ENCODE results near the gene PSMB3. TPM values are rescaled to one million over a fixed set of nuclear protein-coding genes. Genes with fewer than 3 reads are reported as not detected.

The PSMB3 gene
- total RNA-seq, 1 experiment from 2014 or later: 346 TPM

- no TSS peak for BruUV-seq (replicated peaks)
- CTCF ChIA-PET: no interaction called here
These were observed 13.9 kb upstream of the PSMB3 start for GRCh38 chr17:38738686-38739085.

GRCh38 chr17:38739305-38739704, 13.2 kb upstream of the PSMB3 start:
- BruUV-seq (replicated peaks): no TSS peak
- no peak for TF ChIP-seq SP1 (IDR thresholded peaks at IDR 0.05; ENCODE audit: low read depth)
- TF ChIP-seq POLR2A (IDR thresholded peaks at IDR 0.05; ENCODE audit: borderline replicate concordance, extremely low read depth, insufficient read depth, insufficient read length): no peak
- TF ChIP-seq TCF7L2 (IDR thresholded peaks at IDR 0.05; ENCODE audit: borderline replicate concordance, extremely low read depth, insufficient read depth, insufficient read length): no peak
- no peak for TF ChIP-seq POLR2AphosphoS5 (IDR thresholded peaks at IDR 0.05; ENCODE audit: low read depth, low read length)
- TF ChIP-seq FOSL1 (IDR thresholded peaks at IDR 0.05; ENCODE audit: low read depth): no peak
- TF ChIP-seq YY1 (IDR thresholded peaks at IDR 0.05; ENCODE audit: extremely low read depth, insufficient replicate concordance, low read depth, low read length): no peak
- TF ChIP-seq EGR1 (IDR thresholded peaks at IDR 0.05; ENCODE audit: low read depth): no peak
- TF ChIP-seq JUND (IDR thresholded peaks at IDR 0.05): no peak
- no peak for TF ChIP-seq MAX (IDR thresholded peaks at IDR 0.05)
- no peak for TF ChIP-seq REST (IDR thresholded peaks at IDR 0.05; ENCODE audit: low read depth)
- TF ChIP-seq CEBPB (IDR thresholded peaks at IDR 0.05; ENCODE audit: low read depth): no peak
- TF ChIP-seq RAD21 (IDR thresholded peaks at IDR 0.05; ENCODE audit: low read depth): no peak
- no peak for TF ChIP-seq ZFX (IDR thresholded peaks at IDR 0.05)
- no peak for TF ChIP-seq ZBTB33 (IDR thresholded peaks at IDR 0.05; ENCODE audit: extremely low read depth, insufficient replicate concordance, low read length)

More at GRCh38 chr17:38738686-38739085, 13.9 kb upstream of the PSMB3 start:
- ChIA-PET POLR2A (no interaction called here), RAD21 (ENCODE audit: low non-redundant PET in 1 of 2, low total read pairs in 2 of 2, uncharacterized antibody in 2 of 2, unreplicated experiment in 2 of 2) (no interaction called here)
- intact Hi-C loops (cut with micrococcal nuclease): loop anchor here (10.0 kb wide), 1 partner anchor 416 kb away; the partner anchor contains the start of gene PLXDC1
- no peak overlapping the region for H3K4me3 ChIP-seq (replicated peaks in 1 of 2; ENCODE audit: low read depth in 1 of 2, low read length in 2 of 2)
- DNase-seq (ENCODE audit: low read depth, low spot score) (no peak), ATAC-seq (no peak)
- H3K4me1 ChIP-seq (ENCODE audit: control insufficient read depth in 1 of 2, insufficient read depth in 2 of 2, low read length in 2 of 2): peaks cover 3 to 23% of the 10 kb centered on the region in 2 experiments; a peak in 3 of 4 replicates
- H3K9me3 ChIP-seq (ENCODE audit: control insufficient read depth in 1 of 2, insufficient read depth in 1 of 2, low read depth in 1 of 2, low read length in 2 of 2): no peaks in the 10 kb centered on the region
- H3K9me2 ChIP-seq (ENCODE audit: insufficient read depth): no peaks in the 10 kb centered on the region
- no peak overlapping the region for H3K4me2 ChIP-seq (ENCODE audit: low read length)
- H3K79me2 ChIP-seq (ENCODE audit: insufficient read depth, low read length): peaks cover 39% of the 10 kb centered on the region
- TF ChIP-seq CEBPB (IDR thresholded peaks at IDR 0.05; ENCODE audit: low read depth): no peak
- TF ChIP-seq ATF3 (IDR thresholded peaks at IDR 0.05): no peak
- TF ChIP-seq CBX3 (IDR thresholded peaks at IDR 0.05; ENCODE audit: low read depth): no peak
- H3K27ac ChIP-seq (ENCODE audit: low read depth, low read length): no peak overlapping the region
- no peak overlapping the region for H3K9ac ChIP-seq (ENCODE audit: low read length)
- peaks cover 19 to 35% of the 10 kb centered on the region in 2 experiments for H3K36me3 ChIP-seq (ENCODE audit: control insufficient read depth in 1 of 2, insufficient read depth in 2 of 2, low read length in 2 of 2)
- H2AFZ ChIP-seq (ENCODE audit: low read depth, low read length, poor library complexity, severe bottlenecking): no peak overlapping the region
- H4K20me1 ChIP-seq (ENCODE audit: insufficient read depth): no peaks in the 10 kb centered on the region
- H3K27me3 ChIP-seq (ENCODE audit: insufficient read depth, low read length): no peaks in the 10 kb centered on the region

More at GRCh38 chr17:38739305-38739704, 13.2 kb upstream of the PSMB3 start:
- intact Hi-C loops (cut with micrococcal nuclease): loop anchor here (10.0 kb wide), 1 partner anchor 415 kb away; the partner anchor contains the start of gene PLXDC1
- H3K79me2 ChIP-seq (ENCODE audit: insufficient read depth, low read length): peaks cover 41% of the 10 kb centered on the region
- ChIA-PET CTCF (no interaction called here), RAD21 (ENCODE audit: low non-redundant PET in 1 of 2, low total read pairs in 2 of 2, uncharacterized antibody in 2 of 2, unreplicated experiment in 2 of 2) (no interaction called here), POLR2A (no interaction called here)
- H3K4me3 ChIP-seq (replicated peaks in 1 of 2; ENCODE audit: low read depth in 1 of 2, low read length in 2 of 2): no peak overlapping the region
- peaks cover 19 to 30% of the 10 kb centered on the region in 2 experiments for H3K36me3 ChIP-seq (ENCODE audit: control insufficient read depth in 1 of 2, insufficient read depth in 2 of 2, low read length in 2 of 2)
- peaks cover 6 to 22% of the 10 kb centered on the region in 2 experiments; a peak in 3 of 4 replicates for H3K4me1 ChIP-seq (ENCODE audit: control insufficient read depth in 1 of 2, insufficient read depth in 2 of 2, low read length in 2 of 2)
- no peaks in the 10 kb centered on the region for H3K9me3 ChIP-seq (ENCODE audit: control insufficient read depth in 1 of 2, insufficient read depth in 1 of 2, low read depth in 1 of 2, low read length in 2 of 2)
- H2AFZ ChIP-seq (ENCODE audit: low read depth, low read length, poor library complexity, severe bottlenecking): no peak overlapping the region
- no peaks in the 10 kb centered on the region for H4K20me1 ChIP-seq (ENCODE audit: insufficient read depth)
- no peak overlapping the region for H3K9ac ChIP-seq (ENCODE audit: low read length)
- ATAC-seq (no peak), DNase-seq (ENCODE audit: low read depth, low spot score) (no peak)
- no peaks in the 10 kb centered on the region for H3K9me2 ChIP-seq (ENCODE audit: insufficient read depth)
- no peak overlapping the region for H3K4me2 ChIP-seq (ENCODE audit: low read length)
- H3K27ac ChIP-seq (ENCODE audit: low read depth, low read length): no peak overlapping the region
- no peaks in the 10 kb centered on the region for H3K27me3 ChIP-seq (ENCODE audit: insufficient read depth, low read length)

Measured in HCT116 (cell line).